GM12873 (cell line): ENCODE results near the gene MAP2K4.

Experiments
- TF ChIP-seq, protein P1 (sequence below): IDR thresholded peaks from 2 replicates; pipeline ENCODE4 v1.5.1; 2012; ENCODE audit warnings: low read depth, mild to moderate bottlenecking, moderate library complexity, low read length, control low read depth; ENCODE audit not compliant: insufficient read depth; ENCODE audit errors: missing control alignments

Gene MAP2K4

GRCh38 chr17:12127177-12127576 lies 106.5 kb downstream of the MAP2K4 start:
- TF ChIP-seq, protein P1, sequence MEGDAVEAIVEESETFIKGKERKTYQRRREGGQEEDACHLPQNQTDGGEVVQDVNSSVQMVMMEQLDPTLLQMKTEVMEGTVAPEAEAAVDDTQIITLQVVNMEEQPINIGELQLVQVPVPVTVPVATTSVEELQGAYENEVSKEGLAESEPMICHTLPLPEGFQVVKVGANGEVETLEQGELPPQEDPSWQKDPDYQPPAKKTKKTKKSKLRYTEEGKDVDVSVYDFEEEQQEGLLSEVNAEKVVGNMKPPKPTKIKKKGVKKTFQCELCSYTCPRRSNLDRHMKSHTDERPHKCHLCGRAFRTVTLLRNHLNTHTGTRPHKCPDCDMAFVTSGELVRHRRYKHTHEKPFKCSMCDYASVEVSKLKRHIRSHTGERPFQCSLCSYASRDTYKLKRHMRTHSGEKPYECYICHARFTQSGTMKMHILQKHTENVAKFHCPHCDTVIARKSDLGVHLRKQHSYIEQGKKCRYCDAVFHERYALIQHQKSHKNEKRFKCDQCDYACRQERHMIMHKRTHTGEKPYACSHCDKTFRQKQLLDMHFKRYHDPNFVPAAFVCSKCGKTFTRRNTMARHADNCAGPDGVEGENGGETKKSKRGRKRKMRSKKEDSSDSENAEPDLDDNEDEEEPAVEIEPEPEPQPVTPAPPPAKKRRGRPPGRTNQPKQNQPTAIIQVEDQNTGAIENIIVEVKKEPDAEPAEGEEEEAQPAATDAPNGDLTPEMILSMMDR: no peak

DNA sequence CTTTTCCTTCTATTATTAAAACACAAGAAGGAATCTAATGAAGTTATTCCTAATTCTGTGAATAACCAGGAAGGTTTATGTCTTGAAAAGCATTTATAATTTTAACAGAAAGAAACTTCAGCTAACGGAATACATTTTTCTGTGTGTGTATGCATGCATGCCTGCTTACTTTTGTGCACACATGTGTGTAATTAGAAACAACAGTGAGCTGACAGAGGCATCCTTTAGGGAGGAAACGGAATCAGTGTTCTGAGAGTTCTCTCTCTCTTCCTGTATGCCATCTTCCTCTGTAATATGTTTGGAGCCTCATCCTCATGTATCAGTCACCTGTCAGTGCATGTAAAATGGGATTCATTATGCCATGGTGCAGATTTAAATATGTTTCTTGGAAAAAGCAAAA lies 107.0 kb downstream of the MAP2K4 start:
- TF ChIP-seq, protein P1: no peak

GRCh38 chr17:12128946-12129345 lies 108.3 kb downstream of the MAP2K4 start:
- TF ChIP-seq, protein P1: no peak

GRCh38 chr17:12133183-12133582 lies 112.5 kb downstream of the MAP2K4 start:
- TF ChIP-seq, protein P1: no peak

DNA sequence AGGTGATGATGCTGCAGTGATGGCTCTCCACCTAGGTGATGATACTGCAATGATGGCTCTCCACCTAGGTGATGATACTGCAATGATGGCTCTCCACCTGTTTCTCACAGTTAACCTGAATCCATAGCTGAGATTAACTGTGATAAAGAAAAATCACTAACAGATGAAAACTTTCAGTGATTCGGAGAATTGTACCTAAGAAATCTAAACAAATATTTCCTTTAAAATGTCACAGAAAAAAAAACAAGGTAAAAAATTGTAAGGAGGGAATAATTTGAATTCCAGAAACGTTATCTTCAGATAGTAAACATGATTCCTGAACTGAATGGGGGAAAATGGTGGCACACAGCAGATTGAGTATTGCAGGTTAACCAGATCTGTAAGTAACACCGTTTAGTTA lies 113.4 kb downstream of the MAP2K4 start:
- TF ChIP-seq, protein P1: no peak

- TF ChIP-seq, protein P1: no peak
Measured at GRCh38 chr17:12134587-12134986, 113.9 kb downstream of the MAP2K4 start.

DNA sequence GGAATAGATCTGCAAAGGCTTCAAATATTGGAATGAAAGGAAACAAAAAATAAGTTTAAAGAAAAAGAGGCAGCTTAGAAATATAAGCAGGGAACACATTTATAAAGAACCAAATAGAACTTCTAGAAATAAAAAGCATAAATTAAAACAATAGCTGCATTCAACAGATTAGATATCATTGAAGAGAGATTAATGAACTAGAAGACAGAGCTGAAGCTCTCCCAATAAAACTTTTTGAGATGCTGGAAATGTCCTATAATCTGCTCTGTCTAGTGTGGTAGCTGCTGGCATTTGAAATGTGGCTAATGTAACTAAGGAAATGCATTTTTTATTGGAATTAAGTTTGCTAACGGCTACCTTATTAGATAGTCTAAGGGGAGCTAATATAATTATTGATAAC lies 115.6 kb downstream of the MAP2K4 start:
- TF ChIP-seq, protein P1: no peak
